Keratinocyte (primary cell): ENCODE measurements around the gene PCK2.

Experiments
- CTCF ChIP-seq, 3 experiments: IDR thresholded peaks in 1 of 3; conservative IDR thresholded peaks in 1 of 3; optimal IDR thresholded peaks in 1 of 3; 2 replicates in 2 of 3; 3 replicates in 1 of 3; pipeline versions ENCODE3 to v1.5.1; 2011; ENCODE audit warnings: low read length in 3 of 3, mild to moderate bottlenecking in 3 of 3, moderate library complexity in 2 of 3, control low read depth in 1 of 3, inconsistent platforms in 1 of 3; ENCODE audit not compliant: insufficient read depth in 2 of 3; ENCODE audit errors: extremely low read depth in 1 of 3
- EZH2 ChIP-seq: IDR thresholded peaks from one replicate; pipeline ENCODE4 v1.6.1; 2012; ENCODE audit warnings: inconsistent platforms, mild to moderate bottlenecking, low read length, moderate library complexity

GRCh38 chr14:24151404-24152080 is 57.4 kb downstream of the PCK2 start:
- no peak for TF ChIP-seq CTCF (optimal IDR thresholded peaks at IDR 0.05 in 1 of 3, IDR thresholded peaks at IDR 0.05 in 1 of 3, conservative IDR thresholded peaks at IDR 0.05 in 1 of 3; ENCODE audit: extremely low read depth in 1 of 3, insufficient read depth in 2 of 3, low read length in 3 of 3)
- no peak for TF ChIP-seq EZH2
